Peyer's patch (tissue), 4 donors: ENCODE measurements around the gene ARMH4. TPM values are rescaled to one million over a fixed set of nuclear protein-coding genes. Genes with fewer than 3 reads are reported as not detected.

Experiments used
- DNase-seq, 3 donors: peaks; one replicate each; pipeline ENCODE4 v3.0.0-alpha.2; 2017 to 2019
- H3K27ac ChIP-seq, 4 donors: fragments of 200-600 bp; sonication (generic); one replicate each; pipeline ENCODE4 v1.5.1; 2016 to 2019
- H3K27me3 ChIP-seq, 2 donors: fragments of 200-600 bp; sonication (generic); one replicate each; pipeline ENCODE4 v1.5.1; 2019
- H3K36me3 ChIP-seq, 3 donors: fragments of 200-600 bp; sonication (generic); one replicate each; pipeline ENCODE4 v1.5.1; 2016 to 2019
- H3K4me1 ChIP-seq, 4 donors: fragments of 200-600 bp; sonication (generic); one replicate each; pipeline ENCODE4 v1.5.1; 2016 to 2019
- H3K4me3 ChIP-seq, 4 donors: fragments of 200-600 bp; sonication (generic); 1 replicate in 3 of 4; 2 replicates in 1 of 4; pipeline ENCODE4 v1.5.1; 2016 to 2019; ENCODE audit warnings: mild to moderate bottlenecking in 1 of 4
- H3K9me3 ChIP-seq, 4 donors: fragments of 200-600 bp; sonication (generic); one replicate each; pipeline ENCODE4 v1.5.1; 2016 to 2019; ENCODE audit warnings: mild to moderate bottlenecking in 1 of 4
- POLR2A ChIP-seq, 2 donors: fragments of 450-650 bp; IDR thresholded peaks; one replicate each; pipeline ENCODE4 v1.5.1; 2017; ENCODE audit warnings: antibody characterized with exemption in 2 of 2, mild to moderate bottlenecking in 2 of 2, moderate library complexity in 2 of 2
- total RNA-seq, 4 donors: library from RNA; depleted of rRNA; stranded (reverse); fragments of >200 nt; gene quantifications; one replicate each; pipeline ENCODE4 v1.1.0, GENCODE V29; 2016
- TF ChIP-seq, protein P1 (sequence below), 6 experiments: fragments of 450-650 bp in 4 of 6; fragments of 200-600 bp in 2 of 6; sonication (generic) in 1 of 6; IDR thresholded peaks; one replicate each; pipeline ENCODE4 v1.5.1; 2017 to 2019; ENCODE audit warnings: antibody characterized with exemption in 6 of 6, mild to moderate bottlenecking in 3 of 6, moderate library complexity in 1 of 6

ARMH4 gene
- total RNA-seq, 4 donors from 2014 or later: 0.18 to 3.2 (median 1.4) TPM

DNA sequence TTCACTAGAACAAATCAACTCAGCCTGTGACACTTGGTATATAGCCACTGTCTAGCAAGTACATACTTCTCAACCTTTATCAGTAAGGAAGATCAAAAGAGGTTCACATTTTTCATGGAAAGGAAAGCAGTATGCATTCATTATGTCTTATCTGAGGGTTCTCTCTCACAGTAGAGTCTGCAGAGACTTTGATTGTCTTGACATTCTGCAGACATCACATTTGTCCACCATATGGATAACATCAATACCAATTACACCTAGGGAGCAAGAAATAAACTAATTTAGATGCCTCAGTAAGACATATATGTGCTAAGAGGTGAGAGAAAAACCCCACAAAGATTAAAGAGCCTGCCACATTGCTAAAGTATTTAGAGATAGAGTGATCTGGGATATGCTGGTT, 175.3 kb downstream of the ARMH4 start:
- Histone ChIP-seq H3K27me3 (no peaks in the 10 kb centered on the region), H3K9me3 (no peaks in the 10 kb centered on the region), H3K4me3 (no peak overlapping the region), H3K27ac (no peak overlapping the region), H3K36me3 (no peaks in the 10 kb centered on the region), H3K4me1 (no peaks in the 10 kb centered on the region)
- TF ChIP-seq POLR2A (IDR thresholded peaks at IDR 0.05): no peak
- TF ChIP-seq, protein P1, sequence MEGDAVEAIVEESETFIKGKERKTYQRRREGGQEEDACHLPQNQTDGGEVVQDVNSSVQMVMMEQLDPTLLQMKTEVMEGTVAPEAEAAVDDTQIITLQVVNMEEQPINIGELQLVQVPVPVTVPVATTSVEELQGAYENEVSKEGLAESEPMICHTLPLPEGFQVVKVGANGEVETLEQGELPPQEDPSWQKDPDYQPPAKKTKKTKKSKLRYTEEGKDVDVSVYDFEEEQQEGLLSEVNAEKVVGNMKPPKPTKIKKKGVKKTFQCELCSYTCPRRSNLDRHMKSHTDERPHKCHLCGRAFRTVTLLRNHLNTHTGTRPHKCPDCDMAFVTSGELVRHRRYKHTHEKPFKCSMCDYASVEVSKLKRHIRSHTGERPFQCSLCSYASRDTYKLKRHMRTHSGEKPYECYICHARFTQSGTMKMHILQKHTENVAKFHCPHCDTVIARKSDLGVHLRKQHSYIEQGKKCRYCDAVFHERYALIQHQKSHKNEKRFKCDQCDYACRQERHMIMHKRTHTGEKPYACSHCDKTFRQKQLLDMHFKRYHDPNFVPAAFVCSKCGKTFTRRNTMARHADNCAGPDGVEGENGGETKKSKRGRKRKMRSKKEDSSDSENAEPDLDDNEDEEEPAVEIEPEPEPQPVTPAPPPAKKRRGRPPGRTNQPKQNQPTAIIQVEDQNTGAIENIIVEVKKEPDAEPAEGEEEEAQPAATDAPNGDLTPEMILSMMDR (IDR thresholded peaks at IDR 0.05): no peak
- DNase-seq: no peak

DNA sequence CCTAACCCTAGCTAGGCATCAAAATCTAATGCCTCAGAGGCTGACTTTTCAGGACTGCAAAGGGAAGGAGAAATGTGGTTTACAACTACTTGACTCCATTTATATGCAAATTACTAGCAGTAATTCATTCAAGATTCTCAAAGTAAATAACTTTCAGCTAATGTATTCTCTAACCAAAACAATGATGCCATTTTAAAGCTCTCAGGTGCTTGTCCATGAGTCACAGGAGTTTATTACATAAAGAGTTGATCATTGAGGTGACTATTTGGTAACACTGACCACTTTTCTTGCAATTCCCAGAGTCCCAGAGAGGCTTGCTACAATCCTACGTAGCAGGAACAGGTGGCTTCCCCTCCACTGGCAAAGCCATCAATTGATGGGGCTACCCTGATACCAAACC, 177.1 kb downstream of the ARMH4 start:
- Histone ChIP-seq H3K27ac (no peak overlapping the region), H3K9me3 (no peaks in the 10 kb centered on the region), H3K4me3 (no peak overlapping the region), H3K36me3 (no peaks in the 10 kb centered on the region), H3K27me3 (no peaks in the 10 kb centered on the region), H3K4me1 (no peaks in the 10 kb centered on the region)
- no peak for DNase-seq
- TF ChIP-seq, protein P1 (IDR thresholded peaks at IDR 0.05): no peak
- no peak for TF ChIP-seq POLR2A (IDR thresholded peaks at IDR 0.05)

DNA sequence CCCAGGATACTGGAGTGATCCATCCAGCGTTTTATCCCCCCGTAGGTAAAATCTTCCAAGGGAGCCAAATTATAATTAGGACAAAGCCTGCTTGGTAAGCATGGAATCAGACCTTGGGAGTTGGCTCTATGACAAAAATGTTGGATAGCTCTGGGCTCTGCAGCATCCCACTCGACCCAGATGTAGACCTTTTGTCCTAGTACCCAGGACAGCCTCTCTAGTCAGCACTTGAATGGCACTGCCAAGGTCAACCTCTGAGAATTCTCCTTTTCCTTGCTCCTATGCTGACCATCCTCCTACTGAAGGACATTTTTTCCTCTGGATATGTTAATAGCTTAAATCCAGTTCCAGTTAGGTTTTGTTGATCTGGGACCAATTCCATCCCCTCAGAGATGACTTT, 181.4 kb downstream of the ARMH4 start:
- Histone ChIP-seq H3K27ac (no peak overlapping the region), H3K4me1 (no peaks in the 10 kb centered on the region), H3K27me3 (no peaks in the 10 kb centered on the region), H3K36me3 (no peaks in the 10 kb centered on the region), H3K4me3 (no peak overlapping the region), H3K9me3 (no peaks in the 10 kb centered on the region)
- TF ChIP-seq, protein P1 (IDR thresholded peaks at IDR 0.05): no peak
- no peak for TF ChIP-seq POLR2A (IDR thresholded peaks at IDR 0.05)
- no peak for DNase-seq

DNA sequence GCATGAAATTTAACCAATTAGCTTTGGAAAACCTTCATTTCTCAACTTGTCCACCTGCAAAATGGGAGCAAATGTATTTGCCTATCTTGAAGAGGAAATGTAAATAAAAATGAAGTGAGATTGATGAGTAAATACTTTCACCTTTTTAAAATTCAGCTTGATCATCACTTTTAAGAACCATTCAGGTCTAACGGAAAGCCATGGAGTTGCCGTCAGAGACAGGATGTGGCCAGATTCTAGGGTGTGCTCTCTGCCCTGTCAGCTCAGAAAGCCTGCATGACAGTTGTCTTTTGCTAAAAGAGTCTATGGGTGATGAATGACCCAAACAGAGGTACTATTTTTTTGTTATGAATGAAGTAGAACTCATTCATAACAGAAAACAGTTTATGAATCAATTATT, 181.8 kb downstream of the ARMH4 start:
- no peak for DNase-seq
- Histone ChIP-seq H3K9me3 (no peaks in the 10 kb centered on the region), H3K4me1 (no peaks in the 10 kb centered on the region), H3K4me3 (no peak overlapping the region), H3K27me3 (no peaks in the 10 kb centered on the region), H3K27ac (no peak overlapping the region), H3K36me3 (no peaks in the 10 kb centered on the region)
- no peak for TF ChIP-seq POLR2A (IDR thresholded peaks at IDR 0.05)
- TF ChIP-seq, protein P1 (IDR thresholded peaks at IDR 0.05): no peak

DNA sequence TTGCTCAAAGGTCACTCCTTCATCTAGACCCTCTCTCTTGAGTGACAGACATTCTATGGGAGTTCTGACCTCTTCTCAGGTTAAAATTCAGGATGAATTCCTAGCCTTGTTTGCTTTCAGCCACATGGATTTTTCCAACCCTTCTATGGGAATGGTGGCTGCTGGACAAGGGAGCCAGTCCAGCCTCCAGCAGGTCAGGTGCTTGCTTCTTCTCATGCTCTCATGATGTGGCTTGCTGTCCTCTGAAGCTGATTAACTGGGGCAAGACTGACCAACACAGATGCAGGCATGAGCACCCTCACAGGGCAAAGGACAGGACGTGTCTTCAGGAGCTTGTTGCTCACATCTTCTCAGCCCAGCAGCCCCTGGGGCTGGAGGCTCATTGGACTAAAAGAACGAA, 188.9 kb downstream of the ARMH4 start:
- H3K4me1 ChIP-seq: no peaks in the 10 kb centered on the region
- no peaks in the 10 kb centered on the region for H3K27me3 ChIP-seq
- TF ChIP-seq, protein P1 (IDR thresholded peaks at IDR 0.05): no peak
- no peaks in the 10 kb centered on the region for H3K36me3 ChIP-seq
- H3K9me3 ChIP-seq: no peaks in the 10 kb centered on the region
- no peak overlapping the region for H3K27ac ChIP-seq
- no peak for DNase-seq
- H3K4me3 ChIP-seq: no peak overlapping the region

DNA sequence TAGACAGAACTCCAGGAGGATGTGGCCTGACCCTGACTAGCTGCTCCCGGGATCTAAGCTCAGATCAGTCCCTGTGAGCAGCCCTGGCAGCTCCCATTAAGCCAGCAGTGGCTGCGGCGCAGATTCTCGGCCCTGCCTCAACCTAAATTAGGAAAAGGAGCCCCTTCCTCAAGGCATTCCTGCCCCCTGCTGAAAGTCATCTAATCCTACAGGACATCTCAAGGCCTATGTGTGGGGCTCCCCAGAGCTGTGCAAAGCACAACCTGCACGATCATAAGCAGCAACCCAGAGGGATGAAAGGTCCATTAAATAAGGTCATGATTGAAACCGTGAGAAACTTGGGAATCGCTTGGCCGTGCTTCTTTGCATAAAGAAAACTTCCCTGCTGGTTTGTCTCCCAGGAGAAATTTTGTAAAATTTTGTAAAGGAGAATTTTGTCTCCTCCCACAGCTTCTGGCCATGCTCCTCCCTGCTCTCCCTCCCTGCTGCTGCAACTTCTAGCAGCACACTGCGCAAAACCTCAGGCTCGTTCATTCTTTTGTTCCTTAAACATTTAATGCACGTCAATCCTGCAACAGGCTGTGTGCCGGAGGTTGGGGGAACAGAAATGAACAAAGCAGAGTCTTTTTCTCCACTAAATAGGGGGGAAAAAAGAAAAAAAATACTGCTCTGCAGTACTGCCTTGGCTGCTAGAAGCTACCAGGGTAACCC, 189.5 kb downstream of the ARMH4 start:
- Histone ChIP-seq H3K27ac (no peak overlapping the region), H3K4me3 (no peak overlapping the region), H3K27me3 (no peaks in the 10 kb centered on the region), H3K4me1 (no peaks in the 10 kb centered on the region), H3K9me3 (no peaks in the 10 kb centered on the region), H3K36me3 (no peaks in the 10 kb centered on the region)
- TF ChIP-seq, protein P1 (IDR thresholded peaks at IDR 0.05): no peak
- TF ChIP-seq POLR2A (IDR thresholded peaks at IDR 0.05): no peak
- no peak for DNase-seq
